ENCODE data around the gene HNRNPLL.

DNA sequence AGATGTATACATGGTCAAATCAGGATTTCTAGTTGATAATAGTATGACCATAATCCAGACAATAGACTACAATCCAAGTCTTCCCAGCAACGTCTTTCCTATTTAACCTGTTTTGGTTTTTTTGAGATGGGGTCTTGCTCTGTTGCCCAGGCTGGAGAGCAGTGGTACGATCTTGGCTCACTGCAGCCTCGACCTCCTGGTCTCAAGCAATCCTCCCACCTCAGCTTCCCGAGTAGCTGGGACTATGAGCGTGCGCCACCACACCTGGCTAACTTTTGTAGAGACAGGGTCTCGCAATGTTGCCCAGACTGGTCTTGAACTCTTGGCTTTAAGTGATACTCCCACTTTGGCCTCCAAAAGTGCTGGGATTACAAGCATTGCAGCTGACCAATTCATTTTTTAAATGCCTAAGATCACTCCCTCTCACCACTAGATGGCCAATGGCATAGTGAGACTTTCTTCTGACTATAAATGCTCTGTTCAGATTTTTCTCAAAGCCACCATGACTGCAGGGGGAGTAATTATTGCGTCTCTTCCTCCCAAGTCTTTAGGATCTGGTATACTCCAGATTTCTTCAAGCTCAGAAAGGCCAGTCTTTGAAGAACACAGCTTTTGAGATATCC is 47.6 kb downstream of the HNRNPLL start:
- TF ChIP-seq, protein P1, sequence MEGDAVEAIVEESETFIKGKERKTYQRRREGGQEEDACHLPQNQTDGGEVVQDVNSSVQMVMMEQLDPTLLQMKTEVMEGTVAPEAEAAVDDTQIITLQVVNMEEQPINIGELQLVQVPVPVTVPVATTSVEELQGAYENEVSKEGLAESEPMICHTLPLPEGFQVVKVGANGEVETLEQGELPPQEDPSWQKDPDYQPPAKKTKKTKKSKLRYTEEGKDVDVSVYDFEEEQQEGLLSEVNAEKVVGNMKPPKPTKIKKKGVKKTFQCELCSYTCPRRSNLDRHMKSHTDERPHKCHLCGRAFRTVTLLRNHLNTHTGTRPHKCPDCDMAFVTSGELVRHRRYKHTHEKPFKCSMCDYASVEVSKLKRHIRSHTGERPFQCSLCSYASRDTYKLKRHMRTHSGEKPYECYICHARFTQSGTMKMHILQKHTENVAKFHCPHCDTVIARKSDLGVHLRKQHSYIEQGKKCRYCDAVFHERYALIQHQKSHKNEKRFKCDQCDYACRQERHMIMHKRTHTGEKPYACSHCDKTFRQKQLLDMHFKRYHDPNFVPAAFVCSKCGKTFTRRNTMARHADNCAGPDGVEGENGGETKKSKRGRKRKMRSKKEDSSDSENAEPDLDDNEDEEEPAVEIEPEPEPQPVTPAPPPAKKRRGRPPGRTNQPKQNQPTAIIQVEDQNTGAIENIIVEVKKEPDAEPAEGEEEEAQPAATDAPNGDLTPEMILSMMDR (IDR thresholded peaks at IDR 0.05) = peak; percentile 57
- no peak for TF ChIP-seq EP300 (IDR thresholded peaks at IDR 0.05; ENCODE audit: borderline replicate concordance in 1 of 2, low read depth in 1 of 2, low read length in 1 of 2)
- no peak for TF ChIP-seq SIN3A (IDR thresholded peaks at IDR 0.05; ENCODE audit: borderline replicate concordance, low read depth, low read length)
- TF ChIP-seq JUND (IDR thresholded peaks at IDR 0.05) = no peak
- no peak for TF ChIP-seq TAF1 (IDR thresholded peaks at IDR 0.05; ENCODE audit: borderline replicate concordance, low read depth, low read length)
- no peak for TF ChIP-seq REST (IDR thresholded peaks at IDR 0.05; ENCODE audit: low read depth, low read length)
- TF ChIP-seq FOSL2 (IDR thresholded peaks at IDR 0.05; ENCODE audit: borderline replicate concordance, low read depth) = no peak
- no peak for TF ChIP-seq FOXJ3 (CRISPR knock-in tag; IDR thresholded peaks at IDR 0.05)

Data from SK-N-SH (cell line).